Breast epithelium (tissue), 4 donors: ENCODE data around the gene SPSB1. TPM values are rescaled to one million over a fixed set of nuclear protein-coding genes. Genes with fewer than 3 reads are reported as not detected.

ENCODE experiments used
- DNase-seq, 2 donors: peaks; one replicate each; pipeline ENCODE4 v3.0.0-alpha.2; 2019; ENCODE audit warnings: low spot score in 2 of 2
- H3K27ac ChIP-seq, 2 donors: fragments of 200-600 bp; sonication (generic) in 1 of 2; one replicate each; pipeline ENCODE4 v1.5.1; 2016 to 2019; ENCODE audit warnings: mild to moderate bottlenecking in 1 of 2
- H3K27me3 ChIP-seq, 2 donors: fragments of 200-600 bp; sonication (generic) in 1 of 2; one replicate each; pipeline versions ENCODE4 v1.5.1 to v1.6.0; 2017 to 2019; ENCODE audit warnings: control low read depth in 1 of 2, mild to moderate bottlenecking in 1 of 2
- H3K36me3 ChIP-seq: fragments of 200-600 bp; one replicate; pipeline ENCODE4 v1.5.1; 2019
- H3K4me1 ChIP-seq, 2 donors: fragments of 200-600 bp; sonication (generic); one replicate each; pipeline ENCODE4 v1.5.1; 2016 to 2019; ENCODE audit warnings: control low read depth in 1 of 2
- H3K4me3 ChIP-seq, 3 donors: fragments of 200-600 bp; sonication (generic); 1 replicate in 2 of 3; 2 replicates in 1 of 3; pipeline ENCODE4 v1.5.1; 2016 to 2019; ENCODE audit warnings: mild to moderate bottlenecking in 3 of 3, moderate library complexity in 2 of 3
- H3K9me3 ChIP-seq, 2 donors: fragments of 200-600 bp; sonication (generic) in 1 of 2; one replicate each; pipeline ENCODE4 v1.5.1; 2016 to 2019; ENCODE audit warnings: control low read depth in 1 of 2
- POLR2A ChIP-seq: fragments of 450-650 bp; IDR thresholded peaks from one replicate; pipeline ENCODE4 v1.6.1; 2016; ENCODE audit warnings: antibody characterized with exemption, mild to moderate bottlenecking, moderate library complexity
- POLR2AphosphoS5 ChIP-seq, 3 donors: sonication (generic); formaldehyde crosslinking; IDR thresholded peaks; one replicate each; pipeline ENCODE4 v1.6.1; 2017; ENCODE audit warnings: antibody characterized with exemption in 3 of 3
- intact Hi-C: fragments of 100-400 bp; cut with DNase I; formaldehyde crosslinking; loops from one replicate; pipeline ENCODE4 v1.15.1; 2023; ENCODE audit warnings: low total_unique reads
- total RNA-seq, 3 donors: library from RNA; depleted of rRNA; stranded (reverse); fragments of >200 nt; gene quantifications; one replicate each; pipeline ENCODE4 v1.1.0, GENCODE V29; 2016
- TF ChIP-seq, protein P1 (sequence below), 3 donors: fragments of 450-650 bp; IDR thresholded peaks; one replicate each; pipeline ENCODE4 v1.5.1; 2016 to 2017; ENCODE audit warnings: antibody characterized with exemption in 3 of 3, mild to moderate bottlenecking in 3 of 3, moderate library complexity in 3 of 3

Gene SPSB1
- total RNA-seq, 3 donors from 2014 or later = 30.6 to 52.5 (median 34.4) TPM

DNA sequence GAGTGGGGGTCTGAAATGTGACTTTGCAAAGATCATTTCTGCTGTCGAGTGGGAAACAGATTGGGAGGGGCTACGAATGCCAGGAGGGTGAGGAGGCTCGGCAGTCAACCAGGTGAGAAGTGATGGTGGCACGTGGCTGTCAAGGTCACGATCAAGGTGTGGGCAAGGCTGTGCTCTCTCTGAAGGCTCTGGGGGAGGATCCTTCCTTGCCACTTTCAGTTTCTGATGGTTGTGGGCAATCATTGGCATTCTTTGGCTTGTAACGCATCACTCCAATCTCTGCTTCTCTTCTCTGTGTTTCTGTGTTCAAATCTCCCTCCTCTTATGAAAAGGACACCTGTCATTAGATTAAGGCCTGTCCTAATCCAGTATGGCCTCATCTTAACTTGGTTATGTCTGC lies 6.1 kb upstream of the SPSB1 start:
- DNase-seq = no peak
- intact Hi-C loops = loop anchor here (10.0 kb wide), 1 partner anchor 208 kb away; no protein-coding TSS in a partner anchor
- no peak overlapping the region for H3K4me3 ChIP-seq
- peaks cover 26 to 43% of the 10 kb centered on the region in 2 donors for H3K9me3 ChIP-seq
- H3K27me3 ChIP-seq = no peaks in the 10 kb centered on the region
- no peak overlapping the region for H3K27ac ChIP-seq
- TF ChIP-seq, protein P1, sequence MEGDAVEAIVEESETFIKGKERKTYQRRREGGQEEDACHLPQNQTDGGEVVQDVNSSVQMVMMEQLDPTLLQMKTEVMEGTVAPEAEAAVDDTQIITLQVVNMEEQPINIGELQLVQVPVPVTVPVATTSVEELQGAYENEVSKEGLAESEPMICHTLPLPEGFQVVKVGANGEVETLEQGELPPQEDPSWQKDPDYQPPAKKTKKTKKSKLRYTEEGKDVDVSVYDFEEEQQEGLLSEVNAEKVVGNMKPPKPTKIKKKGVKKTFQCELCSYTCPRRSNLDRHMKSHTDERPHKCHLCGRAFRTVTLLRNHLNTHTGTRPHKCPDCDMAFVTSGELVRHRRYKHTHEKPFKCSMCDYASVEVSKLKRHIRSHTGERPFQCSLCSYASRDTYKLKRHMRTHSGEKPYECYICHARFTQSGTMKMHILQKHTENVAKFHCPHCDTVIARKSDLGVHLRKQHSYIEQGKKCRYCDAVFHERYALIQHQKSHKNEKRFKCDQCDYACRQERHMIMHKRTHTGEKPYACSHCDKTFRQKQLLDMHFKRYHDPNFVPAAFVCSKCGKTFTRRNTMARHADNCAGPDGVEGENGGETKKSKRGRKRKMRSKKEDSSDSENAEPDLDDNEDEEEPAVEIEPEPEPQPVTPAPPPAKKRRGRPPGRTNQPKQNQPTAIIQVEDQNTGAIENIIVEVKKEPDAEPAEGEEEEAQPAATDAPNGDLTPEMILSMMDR (IDR thresholded peaks at IDR 0.05) = no peak
- no peak for TF ChIP-seq POLR2AphosphoS5 (IDR thresholded peaks at IDR 0.05)
- no peak for TF ChIP-seq POLR2A
- H3K36me3 ChIP-seq = no peaks in the 10 kb centered on the region
- peaks cover 0 to 3% of the 10 kb centered on the region in 2 donors for H3K4me1 ChIP-seq

DNA sequence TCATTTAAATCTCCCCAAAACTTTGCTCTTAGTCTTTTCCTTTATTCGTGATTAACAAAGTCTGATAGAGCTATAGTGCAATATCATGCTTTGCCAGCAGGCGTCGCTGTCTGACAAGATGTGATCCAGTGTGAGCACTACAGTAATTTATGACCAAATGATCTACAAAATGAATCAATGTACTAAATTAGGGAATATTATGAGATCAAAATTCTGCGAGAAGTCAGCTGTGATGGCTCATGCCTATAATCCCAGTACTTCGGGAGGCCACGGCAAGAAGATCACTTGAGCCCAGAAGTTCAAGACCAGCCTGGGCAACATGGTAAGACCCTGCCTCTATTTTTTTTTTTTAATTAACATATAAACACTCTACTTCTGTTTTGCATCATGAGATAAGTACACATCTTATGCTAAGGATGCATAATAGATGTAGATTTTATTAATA lies 3.6 kb upstream of the SPSB1 start:
- peaks cover 26 to 41% of the 10 kb centered on the region in 2 donors for H3K9me3 ChIP-seq
- H3K4me3 ChIP-seq = no peak overlapping the region
- DNase-seq = peak; percentile 70 to 80
- TF ChIP-seq POLR2A (no peak), POLR2AphosphoS5 (IDR thresholded peaks at IDR 0.05) (no peak)
- TF ChIP-seq, protein P1 (IDR thresholded peaks at IDR 0.05) = peak; percentile 95 to 96 (median 96)
- no peaks in the 10 kb centered on the region for H3K27me3 ChIP-seq
- peak overlapping the region; percentile 16 to 43 for H3K27ac ChIP-seq
- intact Hi-C loops = loop anchor here (10.0 kb wide), 1 partner anchor 206 kb away; no protein-coding TSS in a partner anchor
- peaks cover 0 to 3% of the 10 kb centered on the region in 2 donors for H3K4me1 ChIP-seq
- no peaks in the 10 kb centered on the region for H3K36me3 ChIP-seq

DNA sequence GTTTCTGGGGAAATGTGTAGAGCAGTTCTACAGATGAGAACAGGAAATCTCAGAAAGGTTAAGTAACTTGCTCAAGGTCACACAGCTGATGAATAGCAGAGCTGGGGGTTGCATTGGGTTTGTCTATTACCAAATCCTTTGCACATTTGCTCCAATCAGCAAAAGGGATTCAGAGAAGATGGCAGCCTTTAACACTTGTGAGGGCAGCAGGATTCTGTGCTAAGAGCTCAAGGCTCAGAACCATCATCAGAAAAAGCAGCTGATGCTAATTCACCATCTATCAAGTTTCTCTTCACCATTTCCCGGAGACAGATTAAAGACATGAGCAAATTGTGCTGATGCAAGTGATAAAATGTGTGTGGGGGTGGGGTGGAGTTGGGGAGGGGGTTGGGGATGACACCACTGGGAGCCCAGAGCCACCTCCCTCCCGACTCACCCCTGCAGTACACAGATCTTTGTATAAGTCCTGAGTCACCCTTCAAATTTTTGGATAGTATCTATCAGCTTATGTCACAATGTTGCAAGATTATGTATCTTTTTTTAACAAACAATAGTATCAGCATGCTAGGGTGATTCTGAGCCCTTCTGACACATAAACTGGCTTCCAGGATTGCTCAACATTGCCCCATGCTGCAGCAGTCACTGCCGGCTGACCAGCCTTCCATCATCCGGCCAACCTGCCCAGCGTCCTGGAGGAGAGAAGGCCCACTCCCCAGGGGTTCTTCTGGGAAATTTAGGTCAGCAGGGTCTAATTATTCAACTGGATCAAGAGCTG lies 2.8 kb upstream of the SPSB1 start:
- Histone ChIP-seq H3K9me3 (peaks cover 25 to 34% of the 10 kb centered on the region in 2 donors), H3K27me3 (no peaks in the 10 kb centered on the region), H3K36me3 (no peaks in the 10 kb centered on the region), H3K4me1 (peaks cover 0 to 3% of the 10 kb centered on the region in 2 donors), H3K4me3 (no peak overlapping the region), H3K27ac (peak overlapping the region; percentile 68 to 91)
- intact Hi-C loops = loop anchor here (10.0 kb wide), 1 partner anchor 205 kb away; no protein-coding TSS in a partner anchor
- TF ChIP-seq POLR2AphosphoS5 (IDR thresholded peaks at IDR 0.05) (peak; percentile 33 to 97 (median 68)), POLR2A (no peak)
- DNase-seq = no peak

DNA sequence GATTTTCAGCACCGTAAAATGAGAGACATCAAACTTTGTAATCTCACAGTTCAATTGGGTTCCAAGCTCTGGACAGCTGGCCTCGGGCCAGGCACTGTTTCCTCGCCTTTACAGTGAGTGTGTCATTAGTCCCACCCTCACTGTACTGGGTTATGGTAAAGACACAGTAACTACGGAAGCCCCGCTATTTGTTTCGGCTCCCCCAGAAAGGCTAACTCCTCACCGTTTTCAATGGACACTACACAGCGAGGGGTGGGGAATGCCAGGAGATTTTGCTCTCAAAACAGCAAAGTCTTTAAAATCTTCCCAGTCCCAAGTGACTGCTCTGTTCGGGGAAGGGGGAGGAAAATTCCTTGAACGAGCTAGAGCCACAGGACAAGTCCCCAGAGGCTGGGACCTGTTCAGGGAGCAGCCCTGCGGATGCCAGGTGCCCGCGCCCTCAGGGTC lies 757 bp upstream of the SPSB1 start:
- no peak for TF ChIP-seq POLR2A
- peak in 2 of 3 donors; percentile 8 to 23 for TF ChIP-seq POLR2AphosphoS5 (IDR thresholded peaks at IDR 0.05)
- TF ChIP-seq, protein P1 (IDR thresholded peaks at IDR 0.05) = no peak
- no peaks in the 10 kb centered on the region for H3K36me3 ChIP-seq
- peaks cover 12 to 22% of the 10 kb centered on the region in 2 donors for H3K9me3 ChIP-seq
- intact Hi-C loops = no loop called here
- no peak for DNase-seq
- H3K27ac ChIP-seq = peak overlapping the region; percentile 92 to 94
- peak overlapping the region; percentile 80 to 98 (median 90) for H3K4me3 ChIP-seq
- H3K4me1 ChIP-seq = peaks cover 0 to 3% of the 10 kb centered on the region in 2 donors
- H3K27me3 ChIP-seq = no peaks in the 10 kb centered on the region

DNA sequence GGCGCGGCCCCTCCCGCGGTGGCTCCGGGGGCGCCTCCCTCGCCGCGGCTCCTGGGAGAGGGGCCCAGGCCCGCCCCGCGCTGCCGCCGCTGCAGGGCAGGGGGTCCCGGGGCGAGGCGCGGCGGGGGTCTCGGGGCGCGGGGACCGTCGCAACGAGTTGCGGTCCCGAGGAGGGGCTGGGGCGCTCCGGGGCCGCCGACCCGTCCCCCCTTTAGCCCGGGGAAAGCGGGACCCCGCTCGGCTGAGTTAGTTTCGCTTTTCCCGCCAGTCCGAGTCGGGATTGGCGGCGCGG lies 493 bp downstream of the SPSB1 start:
- Histone ChIP-seq H3K4me1 (peaks cover 0 to 3% of the 10 kb centered on the region in 2 donors), H3K36me3 (no peaks in the 10 kb centered on the region), H3K27ac (peak overlapping the region; percentile 92 to 94), H3K9me3 (peaks cover 1 to 10% of the 10 kb centered on the region in 2 donors), H3K4me3 (peak overlapping the region; percentile 80 to 98 (median 90)), H3K27me3 (no peaks in the 10 kb centered on the region)
- no peak for TF ChIP-seq POLR2AphosphoS5 (IDR thresholded peaks at IDR 0.05)
- TF ChIP-seq, protein P1 (IDR thresholded peaks at IDR 0.05) = no peak
- no peak for TF ChIP-seq POLR2A
- intact Hi-C loops = no loop called here
- no peak for DNase-seq
